ENCODE data around the gene CENPB. TPM values are rescaled to one million over a fixed set of nuclear protein-coding genes. Genes with fewer than 3 reads are reported as not detected.

CENPB gene
- polyA plus RNA-seq, 1 of the 3 experiments (the other 2 are of a cell fraction): 41.2 TPM

DNA sequence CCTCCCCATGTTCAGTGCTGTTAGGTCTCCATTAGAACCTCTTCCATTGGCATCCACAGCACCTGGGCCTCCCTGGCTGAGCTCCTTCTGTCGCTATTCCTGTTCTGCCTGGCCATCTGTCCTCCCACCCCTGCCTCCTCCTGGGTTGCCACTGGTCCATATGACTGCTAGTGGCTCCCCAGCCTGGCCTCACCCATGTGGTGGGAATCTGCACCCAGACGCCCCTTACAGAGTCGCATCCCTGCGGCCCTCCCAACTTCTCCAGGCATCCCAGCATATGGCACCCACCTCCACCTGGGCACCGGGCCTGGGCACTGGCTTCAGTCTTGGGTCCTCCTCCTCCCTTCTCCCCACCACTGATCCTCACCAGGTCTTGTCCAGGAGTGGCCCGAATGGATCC, 17.3 kb upstream of the CENPB start:
- no peak overlapping the region for H3K27ac ChIP-seq (ENCODE audit: low read depth in 2 of 2, low read length in 1 of 2)
- no peaks in the 10 kb centered on the region for H3K27me3 ChIP-seq (ENCODE audit: insufficient read depth)
- peaks cover 42% of the 10 kb centered on the region for H3F3A ChIP-seq (replicated peaks; ENCODE audit: insufficient read depth)
- no peaks in the 10 kb centered on the region for H3K9me3 ChIP-seq
- H3K4me1 ChIP-seq (ENCODE audit: control insufficient read depth in 1 of 2, insufficient read depth in 2 of 2, low read depth in 1 of 2, low read length in 1 of 2): peaks cover 33 to 36% of the 10 kb centered on the region in 2 experiments; a peak in 3 of 4 replicates
- 87% methylated on average over 6 of the region's 6 CpGs for WGBS (ENCODE audit: low lambda C conversion rate)
- POLR2A ChIA-PET: interaction anchor here (0.9 kb wide), 1 partner anchor 15 kb away, joined by 5 read pairs; no protein-coding TSS in a partner anchor
- H3K79me2 ChIP-seq (ENCODE audit: insufficient read depth): peaks cover 23% of the 10 kb centered on the region
- CTCF ChIA-PET: interaction anchor here (0.6 kb wide), 1 partner anchor 9 kb away, joined by 3 read pairs; no protein-coding TSS in a partner anchor
- no peaks in the 10 kb centered on the region for H3K9me2 ChIP-seq
- no peak overlapping the region for H2AFZ ChIP-seq (ENCODE audit: low read depth)
- no peaks in the 10 kb centered on the region for H4K20me1 ChIP-seq (ENCODE audit: insufficient read depth)
- TF ChIP-seq, protein P1, sequence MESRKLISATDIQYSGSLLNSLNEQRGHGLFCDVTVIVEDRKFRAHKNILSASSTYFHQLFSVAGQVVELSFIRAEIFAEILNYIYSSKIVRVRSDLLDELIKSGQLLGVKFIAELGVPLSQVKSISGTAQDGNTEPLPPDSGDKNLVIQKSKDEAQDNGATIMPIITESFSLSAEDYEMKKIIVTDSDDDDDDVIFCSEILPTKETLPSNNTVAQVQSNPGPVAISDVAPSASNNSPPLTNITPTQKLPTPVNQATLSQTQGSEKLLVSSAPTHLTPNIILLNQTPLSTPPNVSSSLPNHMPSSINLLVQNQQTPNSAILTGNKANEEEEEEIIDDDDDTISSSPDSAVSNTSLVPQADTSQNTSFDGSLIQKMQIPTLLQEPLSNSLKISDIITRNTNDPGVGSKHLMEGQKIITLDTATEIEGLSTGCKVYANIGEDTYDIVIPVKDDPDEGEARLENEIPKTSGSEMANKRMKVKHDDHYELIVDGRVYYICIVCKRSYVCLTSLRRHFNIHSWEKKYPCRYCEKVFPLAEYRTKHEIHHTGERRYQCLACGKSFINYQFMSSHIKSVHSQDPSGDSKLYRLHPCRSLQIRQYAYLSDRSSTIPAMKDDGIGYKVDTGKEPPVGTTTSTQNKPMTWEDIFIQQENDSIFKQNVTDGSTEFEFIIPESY (IDR thresholded peaks at IDR 0.05; ENCODE audit: borderline replicate concordance, low read depth): no peak
- TF ChIP-seq RXRA (IDR thresholded peaks at IDR 0.05; ENCODE audit: borderline replicate concordance, low read depth) (no peak), JUND (IDR thresholded peaks at IDR 0.05) (no peak), TEAD4 (IDR thresholded peaks at IDR 0.05; ENCODE audit: borderline replicate concordance, insufficient read depth) (no peak), MXI1 (IDR thresholded peaks at IDR 0.05; ENCODE audit: low read depth, low read length) (no peak), FOSL2 (IDR thresholded peaks at IDR 0.05; ENCODE audit: borderline replicate concordance, low read depth) (no peak), TCF12 (IDR thresholded peaks at IDR 0.05) (no peak), CHD2 (IDR thresholded peaks at IDR 0.05; ENCODE audit: low read length, partially characterized antibody) (no peak), TAF1 (IDR thresholded peaks at IDR 0.05; ENCODE audit: borderline replicate concordance, low read depth, low read length) (no peak), GATA2 (CRISPR knock-in tag; IDR thresholded peaks at IDR 0.05) (no peak), YY1 (IDR thresholded peaks at IDR 0.05; ENCODE audit: low read depth) (no peak), GABPA (IDR thresholded peaks at IDR 0.05; ENCODE audit: low read depth) (no peak), MEF2A (IDR thresholded peaks at IDR 0.05; ENCODE audit: borderline replicate concordance, low read depth) (no peak)
- TF ChIP-seq, protein P2, sequence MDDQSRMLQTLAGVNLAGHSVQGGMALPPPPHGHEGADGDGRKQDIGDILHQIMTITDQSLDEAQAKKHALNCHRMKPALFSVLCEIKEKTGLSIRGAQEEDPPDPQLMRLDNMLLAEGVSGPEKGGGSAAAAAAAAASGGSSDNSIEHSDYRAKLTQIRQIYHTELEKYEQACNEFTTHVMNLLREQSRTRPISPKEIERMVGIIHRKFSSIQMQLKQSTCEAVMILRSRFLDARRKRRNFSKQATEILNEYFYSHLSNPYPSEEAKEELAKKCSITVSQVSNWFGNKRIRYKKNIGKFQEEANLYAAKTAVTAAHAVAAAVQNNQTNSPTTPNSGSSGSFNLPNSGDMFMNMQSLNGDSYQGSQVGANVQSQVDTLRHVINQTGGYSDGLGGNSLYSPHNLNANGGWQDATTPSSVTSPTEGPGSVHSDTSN (IDR thresholded peaks at IDR 0.05): no peak
- TF ChIP-seq, protein P3, sequence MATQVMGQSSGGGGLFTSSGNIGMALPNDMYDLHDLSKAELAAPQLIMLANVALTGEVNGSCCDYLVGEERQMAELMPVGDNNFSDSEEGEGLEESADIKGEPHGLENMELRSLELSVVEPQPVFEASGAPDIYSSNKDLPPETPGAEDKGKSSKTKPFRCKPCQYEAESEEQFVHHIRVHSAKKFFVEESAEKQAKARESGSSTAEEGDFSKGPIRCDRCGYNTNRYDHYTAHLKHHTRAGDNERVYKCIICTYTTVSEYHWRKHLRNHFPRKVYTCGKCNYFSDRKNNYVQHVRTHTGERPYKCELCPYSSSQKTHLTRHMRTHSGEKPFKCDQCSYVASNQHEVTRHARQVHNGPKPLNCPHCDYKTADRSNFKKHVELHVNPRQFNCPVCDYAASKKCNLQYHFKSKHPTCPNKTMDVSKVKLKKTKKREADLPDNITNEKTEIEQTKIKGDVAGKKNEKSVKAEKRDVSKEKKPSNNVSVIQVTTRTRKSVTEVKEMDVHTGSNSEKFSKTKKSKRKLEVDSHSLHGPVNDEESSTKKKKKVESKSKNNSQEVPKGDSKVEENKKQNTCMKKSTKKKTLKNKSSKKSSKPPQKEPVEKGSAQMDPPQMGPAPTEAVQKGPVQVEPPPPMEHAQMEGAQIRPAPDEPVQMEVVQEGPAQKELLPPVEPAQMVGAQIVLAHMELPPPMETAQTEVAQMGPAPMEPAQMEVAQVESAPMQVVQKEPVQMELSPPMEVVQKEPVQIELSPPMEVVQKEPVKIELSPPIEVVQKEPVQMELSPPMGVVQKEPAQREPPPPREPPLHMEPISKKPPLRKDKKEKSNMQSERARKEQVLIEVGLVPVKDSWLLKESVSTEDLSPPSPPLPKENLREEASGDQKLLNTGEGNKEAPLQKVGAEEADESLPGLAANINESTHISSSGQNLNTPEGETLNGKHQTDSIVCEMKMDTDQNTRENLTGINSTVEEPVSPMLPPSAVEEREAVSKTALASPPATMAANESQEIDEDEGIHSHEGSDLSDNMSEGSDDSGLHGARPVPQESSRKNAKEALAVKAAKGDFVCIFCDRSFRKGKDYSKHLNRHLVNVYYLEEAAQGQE (IDR thresholded peaks at IDR 0.05; ENCODE audit: low read depth, low read length): no peak
- TF ChIP-seq, protein P4, sequence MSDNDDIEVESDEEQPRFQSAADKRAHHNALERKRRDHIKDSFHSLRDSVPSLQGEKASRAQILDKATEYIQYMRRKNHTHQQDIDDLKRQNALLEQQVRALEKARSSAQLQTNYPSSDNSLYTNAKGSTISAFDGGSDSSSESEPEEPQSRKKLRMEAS (IDR thresholded peaks at IDR 0.05; ENCODE audit: low read depth): no peak
- TF ChIP-seq, protein P5, sequence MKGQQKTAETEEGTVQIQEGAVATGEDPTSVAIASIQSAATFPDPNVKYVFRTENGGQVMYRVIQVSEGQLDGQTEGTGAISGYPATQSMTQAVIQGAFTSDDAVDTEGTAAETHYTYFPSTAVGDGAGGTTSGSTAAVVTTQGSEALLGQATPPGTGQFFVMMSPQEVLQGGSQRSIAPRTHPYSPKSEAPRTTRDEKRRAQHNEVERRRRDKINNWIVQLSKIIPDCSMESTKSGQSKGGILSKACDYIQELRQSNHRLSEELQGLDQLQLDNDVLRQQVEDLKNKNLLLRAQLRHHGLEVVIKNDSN (IDR thresholded peaks at IDR 0.05; ENCODE audit: borderline replicate concordance, low read depth): no peak
- H3K4me2 ChIP-seq: no peak overlapping the region
- peaks cover 15 to 37% of the 10 kb centered on the region in 2 experiments for H3K36me3 ChIP-seq (replicated peaks in 1 of 2; ENCODE audit: control insufficient read depth in 1 of 2, insufficient read depth in 2 of 2, low read length in 1 of 2)
- no peak overlapping the region for H3K9ac ChIP-seq
- no peak for DNase-seq
- H3K4me3 ChIP-seq (ENCODE audit: low read depth in 2 of 2, low read length in 1 of 2): no peak overlapping the region
